Measurements from ENCODE around the gene P2RY11. TPM values are rescaled to one million over a fixed set of nuclear protein-coding genes. Genes with fewer than 3 reads are reported as not detected.

P2RY11 gene
- total and polyA plus RNA-seq, 2 donors (not counting 1 experiment from before 2014, with no cell fraction given) = 25.8 to 27.1 TPM

DNA sequence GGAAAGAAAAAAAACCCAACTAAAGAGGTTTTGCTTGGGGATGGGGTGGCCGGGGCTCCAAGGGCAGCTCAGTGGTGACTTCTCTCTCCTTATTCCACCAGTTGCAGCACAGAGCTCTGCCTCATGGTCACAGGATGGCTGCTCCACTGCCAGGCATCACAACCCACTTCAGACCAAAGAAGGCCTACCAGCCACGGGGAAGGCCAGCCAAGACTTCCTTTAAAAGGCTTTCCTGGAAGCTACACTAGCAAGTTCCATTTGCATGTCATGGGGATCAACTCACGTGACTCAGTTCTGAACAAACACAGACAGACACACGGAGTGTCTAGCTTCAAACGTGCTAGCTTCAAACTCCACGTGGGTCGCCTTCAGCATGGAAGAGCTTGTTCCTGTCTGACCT is 21.4 kb downstream of the P2RY11 start:
- no peaks in the 10 kb centered on the region for H3K9me3 Mint-ChIP-seq (ENCODE audit: insufficient read depth)
- H3K27me3 Mint-ChIP-seq = no peaks in the 10 kb centered on the region
- Histone ChIP-seq H3K4me1 (ENCODE audit: control insufficient read depth in 2 of 2, insufficient read depth in 2 of 2, low read length in 2 of 2) (no peaks in the 10 kb centered on the region), H3K27me3 (replicated peaks in 1 of 4; ENCODE audit: control extremely low read depth in 1 of 4, control insufficient read depth in 3 of 4, insufficient read depth in 4 of 4, low read length in 3 of 4) (no peaks in the 10 kb centered on the region), H3K4me2 (replicated peaks; ENCODE audit: low read depth, low read length, poor library complexity, severe bottlenecking) (no peak overlapping the region), H3K4me3 (ENCODE audit: control extremely low read depth in 1 of 5, extremely low read depth in 1 of 5, insufficient read depth in 1 of 5, low read depth in 2 of 5, low read length in 4 of 5) (no peak overlapping the region), H3K36me3 (replicated peaks in 1 of 2; ENCODE audit: control extremely low read depth in 1 of 2, control insufficient read depth in 1 of 2, extremely low read depth in 1 of 2, insufficient read depth in 2 of 2, low read length in 1 of 2) (peaks cover 0 to 47% of the 10 kb centered on the region in 2 experiments), H3K79me2 (ENCODE audit: control insufficient read depth, insufficient read depth, low read length) (no peaks in the 10 kb centered on the region), H2AFZ (ENCODE audit: insufficient read depth, low read depth, low read length, poor library complexity, severe bottlenecking) (no peak overlapping the region), H3K27ac (ENCODE audit: low read length in 2 of 2) (no peak overlapping the region), H3K9ac (ENCODE audit: low read length) (no peak overlapping the region), H4K20me1 (ENCODE audit: control insufficient read depth, insufficient read depth, low read length, poor library complexity, severe bottlenecking) (no peaks in the 10 kb centered on the region), H3K9me3 (ENCODE audit: control extremely low read depth in 1 of 3, control insufficient read depth in 2 of 3, insufficient read depth in 1 of 3, low read length in 2 of 3) (peaks cover 0 to 6% (median 0%) of the 10 kb centered on the region in 3 donors)
- POLR2A ChIA-PET = interaction anchor here (0.5 kb wide), 1 partner anchor 26 kb away, joined by 9 read pairs; no protein-coding TSS in a partner anchor
- DNase-seq (no peak), ATAC-seq (ENCODE audit: low read depth) (no peak)
- no peak overlapping the region for H3K27ac Mint-ChIP-seq
- CTCF ChIA-PET = interaction anchor here (1.1 to 1.7 kb wide), 3 partner anchors 38 to 201 kb away, joined by 3 to 5 read pairs (median 3); no protein-coding TSS in a partner anchor
- intact Hi-C loops (cut with micrococcal nuclease) = no loop called here
- WGBS (ENCODE audit: insufficient coverage) = 94% methylated on average over 4 of the region's 7 CpGs
- no peaks in the 10 kb centered on the region for H3K4me1 Mint-ChIP-seq
- no peak for TF ChIP-seq EZH2 (IDR thresholded peaks at IDR 0.05; ENCODE audit: borderline replicate concordance, insufficient read depth, low read depth, low read length, poor library complexity, severe bottlenecking)
- TF ChIP-seq, protein P1, sequence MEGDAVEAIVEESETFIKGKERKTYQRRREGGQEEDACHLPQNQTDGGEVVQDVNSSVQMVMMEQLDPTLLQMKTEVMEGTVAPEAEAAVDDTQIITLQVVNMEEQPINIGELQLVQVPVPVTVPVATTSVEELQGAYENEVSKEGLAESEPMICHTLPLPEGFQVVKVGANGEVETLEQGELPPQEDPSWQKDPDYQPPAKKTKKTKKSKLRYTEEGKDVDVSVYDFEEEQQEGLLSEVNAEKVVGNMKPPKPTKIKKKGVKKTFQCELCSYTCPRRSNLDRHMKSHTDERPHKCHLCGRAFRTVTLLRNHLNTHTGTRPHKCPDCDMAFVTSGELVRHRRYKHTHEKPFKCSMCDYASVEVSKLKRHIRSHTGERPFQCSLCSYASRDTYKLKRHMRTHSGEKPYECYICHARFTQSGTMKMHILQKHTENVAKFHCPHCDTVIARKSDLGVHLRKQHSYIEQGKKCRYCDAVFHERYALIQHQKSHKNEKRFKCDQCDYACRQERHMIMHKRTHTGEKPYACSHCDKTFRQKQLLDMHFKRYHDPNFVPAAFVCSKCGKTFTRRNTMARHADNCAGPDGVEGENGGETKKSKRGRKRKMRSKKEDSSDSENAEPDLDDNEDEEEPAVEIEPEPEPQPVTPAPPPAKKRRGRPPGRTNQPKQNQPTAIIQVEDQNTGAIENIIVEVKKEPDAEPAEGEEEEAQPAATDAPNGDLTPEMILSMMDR (IDR thresholded peaks at IDR 0.05) = no peak
- no peak overlapping the region for H3K4me3 Mint-ChIP-seq

DNA sequence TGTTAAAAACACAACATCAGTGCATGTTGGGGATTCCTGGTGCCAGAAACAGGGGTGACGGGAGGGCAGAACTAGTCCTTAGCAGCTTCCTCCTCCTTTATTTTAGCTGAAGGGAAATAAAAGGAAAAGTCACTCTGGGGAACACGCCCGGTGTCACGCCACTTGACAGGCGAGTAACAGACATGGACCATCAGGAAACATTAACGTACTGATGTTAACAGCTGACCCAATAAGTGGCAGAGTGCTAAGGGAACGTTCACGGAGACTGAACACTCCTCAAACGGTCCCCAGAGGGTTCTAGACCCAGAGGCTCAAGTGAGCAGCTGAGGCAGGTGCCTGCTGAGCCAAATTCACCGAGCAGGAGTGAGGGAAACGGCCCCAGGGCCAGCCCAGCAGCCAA is 22.1 kb downstream of the P2RY11 start:
- H2AFZ ChIP-seq (ENCODE audit: insufficient read depth, low read depth, low read length, poor library complexity, severe bottlenecking) = no peak overlapping the region
- H3K27me3 ChIP-seq (replicated peaks in 1 of 4; ENCODE audit: control extremely low read depth in 1 of 4, control insufficient read depth in 3 of 4, insufficient read depth in 4 of 4, low read length in 3 of 4) = no peaks in the 10 kb centered on the region
- Mint-ChIP-seq H3K4me3 (no peak overlapping the region), H3K27me3 (no peaks in the 10 kb centered on the region), H3K27ac (no peak overlapping the region), H3K4me1 (no peaks in the 10 kb centered on the region), H3K9me3 (ENCODE audit: insufficient read depth) (no peaks in the 10 kb centered on the region)
- no peak overlapping the region for H3K9ac ChIP-seq (ENCODE audit: low read length)
- intact Hi-C loops (cut with micrococcal nuclease) = no loop called here
- H3K4me2 ChIP-seq (replicated peaks; ENCODE audit: low read depth, low read length, poor library complexity, severe bottlenecking) = no peak overlapping the region
- H4K20me1 ChIP-seq (ENCODE audit: control insufficient read depth, insufficient read depth, low read length, poor library complexity, severe bottlenecking) = no peaks in the 10 kb centered on the region
- no peak overlapping the region for H3K27ac ChIP-seq (ENCODE audit: low read length in 2 of 2)
- TF ChIP-seq, protein P1 (IDR thresholded peaks at IDR 0.05) = no peak
- TF ChIP-seq EZH2 (IDR thresholded peaks at IDR 0.05; ENCODE audit: borderline replicate concordance, insufficient read depth, low read depth, low read length, poor library complexity, severe bottlenecking) = no peak
- DNase-seq = no peak
- H3K36me3 ChIP-seq (replicated peaks in 1 of 2; ENCODE audit: control extremely low read depth in 1 of 2, control insufficient read depth in 1 of 2, extremely low read depth in 1 of 2, insufficient read depth in 2 of 2, low read length in 1 of 2) = peaks cover 0 to 52% of the 10 kb centered on the region in 2 experiments
- ChIA-PET POLR2A (no interaction called here), CTCF (interaction anchor here (1.1 to 1.7 kb wide), 3 partner anchors 37 to 202 kb away, joined by 3 to 5 read pairs (median 3); no protein-coding TSS in a partner anchor)
- H3K4me1 ChIP-seq (ENCODE audit: control insufficient read depth in 2 of 2, insufficient read depth in 2 of 2, low read length in 2 of 2) = no peaks in the 10 kb centered on the region
- ATAC-seq (ENCODE audit: low read depth) = no peak
- no peak overlapping the region for H3K4me3 ChIP-seq (ENCODE audit: control extremely low read depth in 1 of 5, extremely low read depth in 1 of 5, insufficient read depth in 1 of 5, low read depth in 2 of 5, low read length in 4 of 5)
- 91% methylated on average over 11 of the region's 11 CpGs for WGBS (ENCODE audit: insufficient coverage)
- no peaks in the 10 kb centered on the region for H3K79me2 ChIP-seq (ENCODE audit: control insufficient read depth, insufficient read depth, low read length)
- peaks cover 0 to 6% (median 0%) of the 10 kb centered on the region in 3 donors for H3K9me3 ChIP-seq (ENCODE audit: control extremely low read depth in 1 of 3, control insufficient read depth in 2 of 3, insufficient read depth in 1 of 3, low read length in 2 of 3)

All from B cell (primary cell).